Bronchial epithelial cell (primary cell): ENCODE data around the gene FLCN. TPM values are rescaled to one million over a fixed set of nuclear protein-coding genes. Genes with fewer than 3 reads are reported as not detected.

ENCODE experiments used
- DNase-seq: peaks from one replicate; pipeline ENCODE4 v3.0.0-alpha.2; 2010; ENCODE audit warnings: low read depth
- FAIRE-seq: peaks from 2 replicates; lab custom pipeline; 2011; peaks lifted over from hg19 to GRCh38; lab: Jason Lieb, UNC
- H3K27me3 ChIP-seq: 2 replicates; pipeline ENCODE4 v1.5.1; 2011; ENCODE audit warnings: low read length; ENCODE audit not compliant: control insufficient read depth, insufficient read depth
- H3K36me3 ChIP-seq: 2 replicates; pipeline ENCODE4 v1.5.1; 2011; ENCODE audit warnings: low read length; ENCODE audit not compliant: control insufficient read depth, insufficient read depth
- H3K4me3 ChIP-seq: 2 replicates; pipeline ENCODE4 v1.5.1; 2011; ENCODE audit warnings: mild to moderate bottlenecking, low read depth, low read length, control low read depth
- total RNA-seq: library from RNA; depleted of rRNA; stranded (reverse); fragments of >200 nt; gene quantifications from 2 replicates; pipeline ENCODE4 v1.2.1, GENCODE V29; 2014
- TF ChIP-seq, protein P1 (sequence below): IDR thresholded peaks from 2 replicates; pipeline ENCODE4 v1.5.1; 2011; ENCODE audit warnings: mild to moderate bottlenecking, moderate library complexity, low read length, control low read depth, inconsistent platforms; ENCODE audit not compliant: insufficient read depth, severe bottlenecking

Gene FLCN
- total RNA-seq, 1 donor from 2014 or later = 51.1 TPM

DNA sequence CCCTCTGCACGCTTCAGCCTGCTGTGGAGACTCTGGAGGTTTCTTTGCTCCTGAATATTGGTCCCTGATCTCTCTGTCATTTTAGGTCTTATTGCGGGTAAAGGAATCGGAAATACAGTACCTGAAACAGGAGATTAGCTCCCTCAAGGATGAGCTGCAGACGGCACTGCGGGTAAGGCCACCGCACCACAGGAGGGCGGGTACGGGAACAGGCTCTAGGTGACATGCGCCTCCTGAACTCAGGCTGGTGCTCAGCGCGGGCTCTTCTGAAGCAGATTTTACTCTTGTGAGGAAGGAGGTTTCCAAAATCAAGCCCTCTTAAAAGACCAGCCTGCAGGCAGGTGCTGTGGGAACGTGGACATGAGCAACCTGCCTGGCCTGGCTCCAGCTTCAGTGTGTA, 60.6 kb downstream of the FLCN start:
- Histone ChIP-seq H3K36me3 (peaks cover 64% of the 10 kb centered on the region), H3K27me3 (no peaks in the 10 kb centered on the region), H3K4me3 (no peak overlapping the region)
- TF ChIP-seq, protein P1, sequence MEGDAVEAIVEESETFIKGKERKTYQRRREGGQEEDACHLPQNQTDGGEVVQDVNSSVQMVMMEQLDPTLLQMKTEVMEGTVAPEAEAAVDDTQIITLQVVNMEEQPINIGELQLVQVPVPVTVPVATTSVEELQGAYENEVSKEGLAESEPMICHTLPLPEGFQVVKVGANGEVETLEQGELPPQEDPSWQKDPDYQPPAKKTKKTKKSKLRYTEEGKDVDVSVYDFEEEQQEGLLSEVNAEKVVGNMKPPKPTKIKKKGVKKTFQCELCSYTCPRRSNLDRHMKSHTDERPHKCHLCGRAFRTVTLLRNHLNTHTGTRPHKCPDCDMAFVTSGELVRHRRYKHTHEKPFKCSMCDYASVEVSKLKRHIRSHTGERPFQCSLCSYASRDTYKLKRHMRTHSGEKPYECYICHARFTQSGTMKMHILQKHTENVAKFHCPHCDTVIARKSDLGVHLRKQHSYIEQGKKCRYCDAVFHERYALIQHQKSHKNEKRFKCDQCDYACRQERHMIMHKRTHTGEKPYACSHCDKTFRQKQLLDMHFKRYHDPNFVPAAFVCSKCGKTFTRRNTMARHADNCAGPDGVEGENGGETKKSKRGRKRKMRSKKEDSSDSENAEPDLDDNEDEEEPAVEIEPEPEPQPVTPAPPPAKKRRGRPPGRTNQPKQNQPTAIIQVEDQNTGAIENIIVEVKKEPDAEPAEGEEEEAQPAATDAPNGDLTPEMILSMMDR = no peak
- FAIRE-seq (no peak), DNase-seq (no peak)

DNA sequence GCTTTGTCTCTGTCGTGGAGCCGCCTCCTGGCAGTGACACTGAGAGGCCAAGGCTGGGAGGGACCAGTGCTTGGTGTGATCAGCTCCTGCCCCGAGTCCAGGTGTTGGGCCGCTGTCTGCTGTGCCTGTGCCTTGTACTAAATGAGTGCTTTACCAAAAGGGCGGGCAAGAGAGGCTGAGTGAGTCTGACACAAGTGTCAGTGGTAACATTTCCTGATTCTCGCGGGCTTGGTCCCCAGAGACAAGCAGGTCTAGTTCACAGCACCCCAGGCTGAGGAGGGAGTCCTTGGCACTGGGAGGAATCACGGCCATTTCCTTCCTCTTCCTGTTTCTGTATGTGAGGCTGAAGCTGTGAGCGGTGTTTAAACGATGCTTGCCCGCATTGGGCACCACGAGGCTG, 61.1 kb downstream of the FLCN start:
- FAIRE-seq (no peak), DNase-seq (no peak)
- Histone ChIP-seq H3K27me3 (no peaks in the 10 kb centered on the region), H3K4me3 (no peak overlapping the region), H3K36me3 (peaks cover 64% of the 10 kb centered on the region)
- TF ChIP-seq, protein P1 = no peak

DNA sequence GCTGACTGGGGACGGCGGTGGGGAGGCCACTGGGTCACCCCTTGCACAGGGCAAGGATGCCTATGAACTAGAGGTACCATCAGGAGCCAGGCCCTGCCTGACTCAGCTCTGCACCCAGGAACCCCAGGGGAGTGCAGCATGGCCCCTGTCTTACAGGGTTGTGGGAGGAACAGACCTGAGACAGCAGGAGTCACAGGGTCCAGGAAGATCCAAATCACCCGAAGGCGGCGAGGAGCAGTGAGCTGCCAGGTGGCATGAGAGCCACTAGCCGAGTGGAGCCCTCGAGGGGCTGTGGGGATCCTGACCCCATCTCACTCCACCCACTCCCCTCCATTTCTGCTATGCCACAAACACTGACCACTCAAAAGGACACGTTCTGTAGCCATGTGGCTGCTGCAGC, 61.6 kb downstream of the FLCN start:
- TF ChIP-seq, protein P1 = no peak
- peaks cover 59% of the 10 kb centered on the region for H3K36me3 ChIP-seq
- no peak for DNase-seq
- H3K4me3 ChIP-seq = no peak overlapping the region
- FAIRE-seq = no peak
- H3K27me3 ChIP-seq = no peaks in the 10 kb centered on the region

DNA sequence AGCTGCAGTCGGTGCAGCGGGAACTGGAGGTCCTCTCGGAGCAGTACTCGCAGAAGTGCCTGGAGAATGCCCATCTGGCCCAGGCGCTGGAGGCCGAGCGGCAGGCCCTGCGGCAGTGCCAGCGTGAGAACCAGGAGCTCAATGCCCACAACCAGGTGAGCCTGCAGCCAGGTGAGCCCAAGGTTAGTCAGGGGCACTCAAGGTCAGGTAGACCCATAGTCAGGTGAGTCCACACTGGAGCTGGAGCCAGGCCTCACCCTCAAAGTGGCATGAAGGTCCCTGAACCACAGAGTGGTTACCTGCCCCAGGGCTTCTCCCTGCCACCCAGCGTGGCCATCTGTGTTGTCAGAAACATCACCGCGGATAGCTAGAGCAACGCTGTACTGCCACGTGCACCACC, 63.0 kb downstream of the FLCN start:
- FAIRE-seq (no peak), DNase-seq (no peak)
- Histone ChIP-seq H3K27me3 (no peaks in the 10 kb centered on the region), H3K4me3 (no peak overlapping the region), H3K36me3 (peaks cover 50% of the 10 kb centered on the region)
- TF ChIP-seq, protein P1 = no peak

DNA sequence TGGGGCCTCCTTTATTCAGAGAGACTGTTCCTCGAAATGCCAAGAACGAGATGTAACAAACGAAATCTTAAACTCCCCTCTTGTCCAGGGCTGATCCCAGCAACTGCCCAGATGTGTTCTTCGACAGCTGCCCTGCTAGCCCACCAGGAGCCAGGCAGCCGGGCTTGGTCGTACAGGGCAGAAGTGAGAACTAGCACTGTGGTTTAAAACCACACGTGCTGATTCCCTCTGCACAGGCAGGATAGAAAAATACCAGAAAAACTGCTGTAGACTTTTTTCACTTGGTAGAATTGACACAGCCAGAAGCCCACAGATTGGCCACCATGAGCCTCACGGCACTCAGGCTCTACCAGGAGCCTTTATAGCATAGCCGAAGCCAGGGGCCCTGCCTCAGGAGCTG, 64.0 kb downstream of the FLCN start:
- peaks cover 53% of the 10 kb centered on the region for H3K36me3 ChIP-seq
- DNase-seq (no peak), FAIRE-seq (no peak)
- no peak overlapping the region for H3K4me3 ChIP-seq
- no peaks in the 10 kb centered on the region for H3K27me3 ChIP-seq
- TF ChIP-seq, protein P1 = no peak

DNA sequence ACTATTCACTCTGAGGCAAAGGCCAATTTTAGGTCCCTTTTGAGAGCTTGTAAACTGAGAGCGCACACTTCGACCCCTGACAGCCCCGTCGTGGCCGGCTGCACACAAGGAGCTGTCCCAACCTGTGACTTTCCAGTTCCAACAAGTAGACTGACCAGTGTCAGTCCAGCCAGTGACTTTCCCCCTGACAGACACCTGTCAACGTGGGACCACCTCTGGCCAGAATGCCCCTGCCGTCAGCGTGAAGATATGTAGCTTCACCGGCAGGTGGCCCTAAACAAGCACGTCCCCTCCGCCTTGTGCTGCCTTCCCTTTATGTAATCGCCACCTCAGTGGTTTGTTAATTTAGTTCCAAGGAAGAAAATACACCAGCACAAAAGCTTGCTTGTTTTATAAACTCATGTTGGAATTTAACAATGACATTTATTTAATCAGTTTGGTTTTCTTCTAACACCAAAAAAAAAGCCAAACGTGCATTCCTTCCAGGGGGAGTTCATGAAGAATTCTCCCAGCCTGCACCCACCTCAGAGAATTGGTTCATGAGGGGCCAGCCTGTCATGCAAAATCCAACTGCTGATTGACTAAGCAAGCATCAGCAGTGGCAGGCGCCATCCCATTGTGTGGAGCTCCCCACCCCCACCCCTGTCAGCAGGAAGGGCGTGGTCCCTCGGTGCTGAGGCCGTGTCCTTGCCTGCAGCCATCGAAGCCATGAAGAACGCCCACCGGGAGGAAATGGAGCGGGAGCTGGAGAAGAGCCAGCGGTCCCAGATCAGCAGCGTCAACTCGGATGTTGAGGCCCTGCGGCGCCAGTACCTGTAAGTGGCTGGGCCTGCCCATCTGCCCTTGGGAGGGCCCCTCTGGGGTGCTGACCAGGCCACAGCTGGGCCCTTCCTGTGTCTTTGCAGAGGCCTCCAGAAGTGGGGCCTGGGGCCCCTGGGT, 64.7 kb downstream of the FLCN start:
- no peak for FAIRE-seq
- Histone ChIP-seq H3K4me3 (no peak overlapping the region), H3K27me3 (no peaks in the 10 kb centered on the region), H3K36me3 (peaks cover 53% of the 10 kb centered on the region)
- TF ChIP-seq, protein P1 = peak; percentile 54
- peak; percentile 59 for DNase-seq
